H1 (cell line): ENCODE results near the gene PRR14L. TPM values are rescaled to one million over a fixed set of nuclear protein-coding genes. Genes with fewer than 3 reads are reported as not detected.

Source experiments
- CTCF ChIA-PET: fragments of 300-600 bp; sonication (Branson Sonifier 250); formaldehyde crosslinking; loops from one replicate; lab custom pipeline; 2021; ENCODE audit not compliant: partially characterized antibody; lab: Charles Lee
- POLR2A ChIA-PET: fragments of 300-600 bp; sonication (Branson Sonifier 250); formaldehyde crosslinking; loops from one replicate; lab custom pipeline; 2021; ENCODE audit warnings: inconsistent platforms; ENCODE audit not compliant: partially characterized antibody; lab: Charles Lee
- DNase-seq, 2 experiments: peaks; one replicate each; pipeline versions ENCODE4 v3.0.0 to v3.0.0-alpha.2; 2010 to 2022; ENCODE audit warnings: low spot score in 2 of 2, low read depth in 1 of 2, mixed read lengths in 1 of 2
- FAIRE-seq: peaks from 2 replicates; lab custom pipeline; 2011; peaks lifted over from hg19 to GRCh38; lab: Jason Lieb, UNC
- H2AFZ ChIP-seq: 2 replicates; pipeline ENCODE4 v1.8.1; 2012; ENCODE audit warnings: low read length, inconsistent platforms
- H2AK5ac ChIP-seq: 2 replicates; pipeline ENCODE4 v1.6.1; 2013; ENCODE audit warnings: low read depth, low read length
- H2BK120ac ChIP-seq: replicated peaks from 2 replicates; pipeline ENCODE3; 2013; ENCODE audit warnings: low read depth, low read length, inconsistent platforms
- H2BK12ac ChIP-seq: 2 replicates; pipeline ENCODE4 v1.6.1; 2013; ENCODE audit warnings: low read depth, low read length
- H2BK15ac ChIP-seq: 2 replicates; pipeline ENCODE4 v1.6.1; 2013; ENCODE audit warnings: low read length
- H2BK20ac ChIP-seq: 2 replicates; pipeline ENCODE4 v1.6.1; 2013; ENCODE audit warnings: low read length
- H2BK5ac ChIP-seq: 2 replicates; pipeline ENCODE4 v1.6.1; 2013; ENCODE audit warnings: low read depth, low read length
- H3K14ac ChIP-seq: 2 replicates; pipeline ENCODE4 v1.6.1; 2013; ENCODE audit warnings: inconsistent platforms; ENCODE audit not compliant: insufficient read length
- H3K18ac ChIP-seq: 2 replicates; pipeline ENCODE4 v1.6.1; 2013; ENCODE audit warnings: low read length; ENCODE audit errors: extremely low read depth
- H3K23ac ChIP-seq: 2 replicates; pipeline ENCODE4 v1.6.1; 2013; ENCODE audit warnings: inconsistent platforms; ENCODE audit not compliant: insufficient read length
- H3K23me2 ChIP-seq: 2 replicates; pipeline ENCODE4 v1.6.1; 2013; ENCODE audit warnings: low read depth, low read length
- H3K27ac ChIP-seq: 2 replicates; pipeline ENCODE4 v1.6.1; 2011; ENCODE audit warnings: low read depth, low read length, inconsistent platforms
- H3K27me3 ChIP-seq, 4 experiments: replicated peaks in 1 of 4; 1 replicate in 1 of 4; 2 replicates in 3 of 4; pipeline versions ENCODE4 v1.6.1 to v1.8.1; 2011 to 2013; ENCODE audit warnings: low read length in 3 of 4, mild to moderate bottlenecking in 3 of 4, inconsistent platforms in 2 of 4, mixed read lengths in 2 of 4, moderate library complexity in 1 of 4; ENCODE audit not compliant: control insufficient read depth in 3 of 4, insufficient read depth in 3 of 4; ENCODE audit errors: extremely low read depth in 1 of 4
- H3K36me3 ChIP-seq, 4 experiments: 2 replicates each; pipeline versions ENCODE4 v1.6.1 to v1.8.1; 2011 to 2013; ENCODE audit warnings: mild to moderate bottlenecking in 4 of 4, low read length in 3 of 4, moderate library complexity in 2 of 4, control low read depth in 1 of 4, inconsistent platforms in 1 of 4; ENCODE audit not compliant: insufficient read depth in 4 of 4, control insufficient read depth in 2 of 4
- H3K4ac ChIP-seq: replicated peaks from 2 replicates; pipeline ENCODE3; 2013; ENCODE audit warnings: low read length, low read depth, mixed read lengths, inconsistent platforms; ENCODE audit not compliant: insufficient read length
- H3K4me1 ChIP-seq, 4 experiments: replicated peaks in 1 of 4; 1 replicate in 1 of 4; 2 replicates in 3 of 4; pipeline versions ENCODE4 v1.6.1 to v1.8.1; 2011 to 2013; ENCODE audit warnings: low read length in 3 of 4, inconsistent platforms in 2 of 4, mixed read lengths in 1 of 4; ENCODE audit not compliant: insufficient read depth in 4 of 4, control insufficient read depth in 3 of 4
- H3K4me2 ChIP-seq, 2 experiments: 2 replicates each; pipeline versions ENCODE4 v1.6.1 to v1.8.1; 2011 to 2013; ENCODE audit warnings: low read depth in 2 of 2, low read length in 2 of 2, control low read depth in 1 of 2, inconsistent platforms in 1 of 2, mild to moderate bottlenecking in 1 of 2; ENCODE audit not compliant: insufficient read depth in 1 of 2
- H3K4me3 ChIP-seq, 4 experiments: fragments of 200-600, 300-600 bp in 1 of 4; sonication (generic), shearing (Covaris generic), sonication (Bioruptor Twin) in 1 of 4; 2 replicates each; pipeline versions ENCODE4 v1.5.1 to v1.8.1; 2011 to 2016; ENCODE audit warnings: low read length in 4 of 4, low read depth in 3 of 4, control low read depth in 2 of 4, inconsistent platforms in 2 of 4, mild to moderate bottlenecking in 2 of 4, mixed read lengths in 1 of 4, moderate library complexity in 1 of 4; ENCODE audit not compliant: insufficient read depth in 2 of 4; ENCODE audit errors: extremely low read depth in 1 of 4
- H3K56ac ChIP-seq: replicated peaks from 2 replicates; pipeline ENCODE3; 2013; ENCODE audit warnings: low read depth, mild to moderate bottlenecking, mixed read lengths, low read length, inconsistent platforms; ENCODE audit not compliant: insufficient read length
- H3K79me1 ChIP-seq: 2 replicates; pipeline ENCODE4 v1.6.1; 2013; ENCODE audit warnings: low read depth, low read length, control low read depth
- H3K79me2 ChIP-seq, 2 experiments: 2 replicates each; pipeline versions ENCODE4 v1.6.1 to v1.8.1; 2012 to 2013; ENCODE audit warnings: low read length in 2 of 2, mild to moderate bottlenecking in 2 of 2, inconsistent platforms in 1 of 2; ENCODE audit not compliant: insufficient read depth in 2 of 2, control insufficient read depth in 1 of 2
- H3K9ac ChIP-seq, 4 experiments: replicated peaks in 1 of 4; 1 replicate in 1 of 4; 2 replicates in 3 of 4; pipeline versions ENCODE4 v1.6.1 to v1.8.1; 2011 to 2013; ENCODE audit warnings: low read depth in 3 of 4, low read length in 3 of 4, control low read depth in 2 of 4, mild to moderate bottlenecking in 2 of 4, moderate library complexity in 2 of 4, inconsistent platforms in 1 of 4; ENCODE audit errors: extremely low read depth in 1 of 4
- H3K9me3 ChIP-seq, 2 experiments: 2 replicates each; pipeline versions ENCODE4 v1.6.1 to v1.8.1; 2012 to 2013; ENCODE audit warnings: mild to moderate bottlenecking in 2 of 2, moderate library complexity in 2 of 2, control low read depth in 1 of 2, inconsistent platforms in 1 of 2, low read depth in 1 of 2, low read length in 1 of 2, mixed read lengths in 1 of 2; ENCODE audit not compliant: insufficient read depth in 2 of 2
- H4K20me1 ChIP-seq, 2 experiments: replicated peaks in 1 of 2; 2 replicates each; pipeline versions ENCODE3 to v1.8.1; 2011 to 2013; ENCODE audit warnings: inconsistent platforms in 2 of 2, low read length in 2 of 2, mild to moderate bottlenecking in 1 of 2; ENCODE audit not compliant: insufficient read depth in 2 of 2, control insufficient read depth in 1 of 2
- H4K5ac ChIP-seq: 2 replicates; pipeline ENCODE4 v1.6.1; 2013; ENCODE audit warnings: low read length, low read depth, mixed read lengths, inconsistent platforms; ENCODE audit not compliant: insufficient read length
- H4K8ac ChIP-seq: 2 replicates; pipeline ENCODE4 v1.8.0; 2013; ENCODE audit warnings: mild to moderate bottlenecking, moderate library complexity, low read length, inconsistent platforms; ENCODE audit not compliant: insufficient read depth; ENCODE audit errors: extremely low read depth
- H4K91ac ChIP-seq: replicated peaks from 2 replicates; pipeline ENCODE3; 2013; ENCODE audit warnings: low read length, mixed read lengths, inconsistent platforms; ENCODE audit not compliant: insufficient read length
- CHD2 ChIP-seq: IDR thresholded peaks from 2 replicates; pipeline ENCODE4 v1.6.1; 2012; ENCODE audit warnings: low read length, improper control_type of control experiment
- WGBS, 2 experiments: shearing (Covaris generic) in 1 of 2; methylation state at CpG; one replicate each; pipeline versions ENCODE4 v1.1.6 to v1.1.7; 2013 to 2015; ENCODE audit warnings: low lambda C conversion rate in 2 of 2, mixed read lengths in 2 of 2, inconsistent platforms in 1 of 2, low coverage in 1 of 2, missing lambda C conversion rate in 1 of 2; ENCODE audit not compliant: insufficient replicate concordance in 2 of 2, insufficient coverage in 1 of 2, insufficient read length in 1 of 2; ENCODE audit errors: extremely low coverage in 1 of 2, missing lambda C conversion rate in 1 of 2; 5-methylcytosine and 5-hydroxymethylcytosine counted together
- polyA plus RNA-seq, 7 experiments: library from polyadenylated mRNA; depleted of rRNA in 3 of 7; stranded (reverse) in 5 of 7; unstranded in 2 of 7; fragments of >200 nt in 5 of 7; fragments of 200-250 nt in 2 of 7; gene quantifications; 1 replicate in 5 of 7; 2 replicates in 1 of 7; 4 replicates in 1 of 7; pipeline versions ENCODE4 v1.2.1 to v1.2.3, GENCODE V29; 2011 to 2013; ENCODE audit warnings: missing spikeins in 2 of 7, mixed read lengths in 2 of 7
- total RNA-seq: library from RNA; stranded (reverse); fragmentation: NEBNext Ultra II Directional; extraction: Animal tissue kit (Norgen Biotek cat#: 25700); gene quantifications from 2 replicates; pipeline ENCODE4 v1.2.1, GENCODE V29; 2021

PRR14L gene
- total and polyA plus RNA-seq, 2 of the 8 experiments (the other 6 are each of a cell fraction or from before 2014, with no cell fraction given): 26.5 to 98.6 TPM

- CTCF ChIA-PET: interaction anchor here (1.5 kb wide), 1 partner anchor 8 kb away, joined by 4 read pairs; no protein-coding TSS in a partner anchor
- no peak overlapping the region for H2BK120ac ChIP-seq
- FAIRE-seq: no peak
- TF ChIP-seq CHD2: no peak
These were observed 12.0 kb downstream of the PRR14L start for GRCh38 chr22:31737932-31738331.

More at GRCh38 chr22:31737932-31738331, 12.0 kb downstream of the PRR14L start:
- WGBS, 2 experiments: 94% methylated on average over 5 of the region's 5 CpGs; no CpG with 5 or more reads in 1 of the 2 experiments
- Histone ChIP-seq H2AK5ac (no peak overlapping the region), H4K8ac (no peak overlapping the region), H3K23ac (no peak overlapping the region), H4K20me1 (peaks cover 3 to 10% of the 10 kb centered on the region in 2 experiments), H3K4me3 (no peak overlapping the region), H2AFZ (no peak overlapping the region), H3K36me3 (peaks cover 9 to 46% (median 25%) of the 10 kb centered on the region in 4 experiments), H3K9me3 (no peaks in the 10 kb centered on the region), H2BK5ac (no peak overlapping the region), H2BK15ac (no peak overlapping the region), H3K27me3 (no peaks in the 10 kb centered on the region), H3K4ac (no peak overlapping the region), H3K14ac (no peak overlapping the region), H3K79me1 (peaks cover 3% of the 10 kb centered on the region; the same call in 1 of the 2 replicates), H3K9ac (no peak overlapping the region), H3K23me2 (no peaks in the 10 kb centered on the region; the same call in 1 of the 2 replicates), H3K18ac (no peak overlapping the region), H3K4me2 (no peak overlapping the region), H2BK20ac (no peak overlapping the region), H3K79me2 (peaks cover 16 to 84% of the 10 kb centered on the region in 2 experiments; a peak in 3 of 4 replicates), H3K56ac (no peak overlapping the region), H4K5ac (no peak overlapping the region), H2BK12ac (no peak overlapping the region), H4K91ac (no peak overlapping the region), H3K4me1 (peaks cover 0 to 2% (median 0%) of the 10 kb centered on the region in 4 experiments; a peak in 1 of 7 replicates), H3K27ac (no peak overlapping the region)
- no peak for DNase-seq
- POLR2A ChIA-PET: interaction anchor here (0.7 to 1.5 kb wide), 4 partner anchors 9 to 18 kb away, joined by 3 to 5 read pairs (median 4); partner anchors contain the start of genes DEPDC5 and PRR14L
